ENCODE results near the gene JMJD1C. TPM values are rescaled to one million over a fixed set of nuclear protein-coding genes. Genes with fewer than 3 reads are reported as not detected.

The JMJD1C gene
- total and polyA plus RNA-seq, 2 donors (not counting 3 experiments of a cell fraction or from before 2014, with no cell fraction given) = 32.1 to 97.1 TPM

DNA sequence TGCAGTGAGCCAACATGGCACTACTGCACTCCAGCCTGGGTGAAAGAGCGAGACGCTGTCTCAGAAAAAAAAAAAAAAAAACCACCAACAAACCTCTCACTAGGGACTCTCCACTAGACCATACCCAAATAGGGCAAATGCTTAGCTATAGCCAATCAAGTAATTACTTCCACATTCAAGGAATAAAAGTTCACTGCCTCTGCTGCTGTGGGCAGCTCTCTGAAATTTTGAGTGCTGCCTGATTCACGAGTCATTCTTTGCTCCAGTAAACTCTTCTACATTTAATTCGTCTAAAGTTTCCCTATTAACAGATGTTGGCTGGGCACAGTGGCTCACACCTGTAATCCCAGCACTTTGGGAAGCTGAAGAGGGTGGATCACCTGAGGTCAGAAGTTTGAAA, 337.3 kb downstream of the JMJD1C start:
- Histone ChIP-seq H3K9me3 (replicated peaks; ENCODE audit: control insufficient read depth, insufficient read depth, low read length) (no peaks in the 10 kb centered on the region), H3K4me1 (ENCODE audit: control insufficient read depth, extremely low read depth, insufficient read depth, low read length) (no peaks in the 10 kb centered on the region), H3K4me3 (replicated peaks in 1 of 3; ENCODE audit: insufficient read depth in 1 of 3, low read depth in 1 of 3, low read length in 3 of 3) (no peak overlapping the region), H4K20me1 (replicated peaks; ENCODE audit: control insufficient read depth, extremely low read depth, insufficient read depth, low read length) (no peaks in the 10 kb centered on the region), H2AFZ (ENCODE audit: low read depth, low read length) (no peak overlapping the region), H3K27ac (ENCODE audit: insufficient read depth, low read depth, low read length) (no peak overlapping the region), H3K36me3 (ENCODE audit: control insufficient read depth in 2 of 2, extremely low read depth in 1 of 2, insufficient read depth in 2 of 2, low read length in 2 of 2) (no peaks in the 10 kb centered on the region), H3K79me2 (ENCODE audit: control insufficient read depth, insufficient read depth, low read length) (peaks cover under 1% of the 10 kb centered on the region), H3K9me1 (replicated peaks; ENCODE audit: control insufficient read depth, extremely low read depth, insufficient read depth, low read length) (no peaks in the 10 kb centered on the region), H3K9ac (replicated peaks; ENCODE audit: extremely low read depth, insufficient read depth, low read length) (no peak overlapping the region), H3K27me3 (ENCODE audit: control insufficient read depth in 2 of 2, insufficient read depth in 2 of 2, low read length in 2 of 2) (no peaks in the 10 kb centered on the region), H3K4me2 (ENCODE audit: insufficient read depth, low read length) (no peak overlapping the region)
- dilution Hi-C loops (cut with MboI; ENCODE audit: extremely low pct_ligation_motif_present, low sequenced_read_pairs) = no loop called here
- DNase-seq (ENCODE audit: low read depth, low spot score) (no peak), FAIRE-seq (no peak)
- ChIA-PET CTCF (no interaction called here), POLR2A (no interaction called here)
- TF ChIP-seq POLR2A (IDR thresholded peaks at IDR 0.05; ENCODE audit: low read depth, low read length) = no peak
- TF ChIP-seq, protein P1, sequence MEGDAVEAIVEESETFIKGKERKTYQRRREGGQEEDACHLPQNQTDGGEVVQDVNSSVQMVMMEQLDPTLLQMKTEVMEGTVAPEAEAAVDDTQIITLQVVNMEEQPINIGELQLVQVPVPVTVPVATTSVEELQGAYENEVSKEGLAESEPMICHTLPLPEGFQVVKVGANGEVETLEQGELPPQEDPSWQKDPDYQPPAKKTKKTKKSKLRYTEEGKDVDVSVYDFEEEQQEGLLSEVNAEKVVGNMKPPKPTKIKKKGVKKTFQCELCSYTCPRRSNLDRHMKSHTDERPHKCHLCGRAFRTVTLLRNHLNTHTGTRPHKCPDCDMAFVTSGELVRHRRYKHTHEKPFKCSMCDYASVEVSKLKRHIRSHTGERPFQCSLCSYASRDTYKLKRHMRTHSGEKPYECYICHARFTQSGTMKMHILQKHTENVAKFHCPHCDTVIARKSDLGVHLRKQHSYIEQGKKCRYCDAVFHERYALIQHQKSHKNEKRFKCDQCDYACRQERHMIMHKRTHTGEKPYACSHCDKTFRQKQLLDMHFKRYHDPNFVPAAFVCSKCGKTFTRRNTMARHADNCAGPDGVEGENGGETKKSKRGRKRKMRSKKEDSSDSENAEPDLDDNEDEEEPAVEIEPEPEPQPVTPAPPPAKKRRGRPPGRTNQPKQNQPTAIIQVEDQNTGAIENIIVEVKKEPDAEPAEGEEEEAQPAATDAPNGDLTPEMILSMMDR (IDR thresholded peaks at IDR 0.05; ENCODE audit: extremely low read depth in 1 of 2, insufficient read depth in 1 of 2, low read depth in 1 of 2, low read length in 2 of 2) = no peak
- intact Hi-C loops (cut with micrococcal nuclease) = no loop called here
- no TSS peak for BruUV-seq (replicated peaks)

DNA sequence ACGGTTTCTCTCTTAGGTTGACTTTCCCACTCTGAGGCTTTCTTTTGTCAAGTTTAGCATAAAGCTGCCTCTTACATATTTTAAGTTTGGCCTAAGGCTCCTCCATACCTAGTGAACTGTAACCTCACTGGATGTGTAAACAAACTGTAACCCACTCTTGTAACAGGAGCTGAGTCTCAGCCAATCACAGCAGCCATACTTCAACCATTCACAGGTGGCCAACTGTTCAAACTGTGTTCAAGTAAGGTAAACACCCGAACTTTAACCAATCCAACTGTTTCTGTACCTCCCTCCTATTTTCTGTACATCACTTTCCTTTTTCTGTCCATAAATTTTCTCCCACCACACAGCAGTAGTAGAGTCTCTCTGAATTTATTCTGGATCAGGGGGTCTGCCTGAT, 340.3 kb downstream of the JMJD1C start:
- FAIRE-seq (no peak), DNase-seq (ENCODE audit: low read depth, low spot score) (no peak)
- Histone ChIP-seq H2AFZ (ENCODE audit: low read depth, low read length) (no peak overlapping the region), H3K27me3 (ENCODE audit: control insufficient read depth in 2 of 2, insufficient read depth in 2 of 2, low read length in 2 of 2) (no peaks in the 10 kb centered on the region), H3K9me3 (replicated peaks; ENCODE audit: control insufficient read depth, insufficient read depth, low read length) (no peaks in the 10 kb centered on the region), H4K20me1 (replicated peaks; ENCODE audit: control insufficient read depth, extremely low read depth, insufficient read depth, low read length) (no peaks in the 10 kb centered on the region), H3K36me3 (ENCODE audit: control insufficient read depth in 2 of 2, extremely low read depth in 1 of 2, insufficient read depth in 2 of 2, low read length in 2 of 2) (no peaks in the 10 kb centered on the region), H3K4me3 (replicated peaks in 1 of 3; ENCODE audit: insufficient read depth in 1 of 3, low read depth in 1 of 3, low read length in 3 of 3) (no peak overlapping the region), H3K4me1 (ENCODE audit: control insufficient read depth, extremely low read depth, insufficient read depth, low read length) (no peaks in the 10 kb centered on the region), H3K4me2 (ENCODE audit: insufficient read depth, low read length) (no peak overlapping the region), H3K9me1 (replicated peaks; ENCODE audit: control insufficient read depth, extremely low read depth, insufficient read depth, low read length) (no peaks in the 10 kb centered on the region), H3K9ac (replicated peaks; ENCODE audit: extremely low read depth, insufficient read depth, low read length) (no peak overlapping the region), H3K79me2 (ENCODE audit: control insufficient read depth, insufficient read depth, low read length) (no peaks in the 10 kb centered on the region), H3K27ac (ENCODE audit: insufficient read depth, low read depth, low read length) (no peak overlapping the region)
- ChIA-PET POLR2A (no interaction called here), CTCF (no interaction called here)
- no TSS peak for BruUV-seq (replicated peaks)
- intact Hi-C loops (cut with micrococcal nuclease) = no loop called here
- dilution Hi-C loops (cut with MboI; ENCODE audit: extremely low pct_ligation_motif_present, low sequenced_read_pairs) = no loop called here
- no peak for TF ChIP-seq POLR2A (IDR thresholded peaks at IDR 0.05; ENCODE audit: low read depth, low read length)

Data from endothelial cell of umbilical vein (primary cell).